A549 (cell line): ENCODE data around the gene FLII. TPM values are rescaled to one million over a fixed set of nuclear protein-coding genes. Genes with fewer than 3 reads are reported as not detected.
"Not testable (repeated sequence)": the region's sequence is repeated elsewhere in the genome, so short reads cannot be mapped to it uniquely, and the experiment has no call there.

Source experiments
- ATAC-seq, 2 experiments: fragments of 200-7000 bp in 1 of 2; fragments of >200 bp in 1 of 2; cut with Nextera tagmentation in 1 of 2; cut with Tn5 transposase in 1 of 2; 3 replicates each; pipeline versions ENCODE4 v1.8.0 to v1.9.1; 2018 to 2020; ENCODE audit warnings: mild to moderate bottlenecking in 1 of 2, moderate library complexity in 1 of 2
- CTCF ChIA-PET: fragments of 300-600 bp; sonication (Branson Sonifier 250); formaldehyde crosslinking; extraction: SDS; loops from one replicate; lab custom pipeline; 2021; ENCODE audit warnings: antibody characterized with exemption, inconsistent platforms; lab: Yijun Ruan, JAX
- POLR2A ChIA-PET: fragments of 350-600 bp; formaldehyde crosslinking; extraction: SDS; loops from one replicate; lab custom pipeline; 2021; ENCODE audit warnings: antibody characterized with exemption, inconsistent platforms; lab: Yijun Ruan, JAX
- DNase-seq, 2 experiments: peaks; one replicate each; pipeline versions ENCODE4 v3.0.0 to v3.0.0-alpha.2; 2011 to 2016; ENCODE audit warnings: low read depth in 1 of 2, low spot score in 1 of 2
- FAIRE-seq: peaks from 2 replicates; lab custom pipeline; 2011; peaks lifted over from hg19 to GRCh38; lab: Jason Lieb, UNC
- H3K27ac ChIP-seq, 2 experiments: fragments of >200 bp; sonication (Bioruptor Twin); formaldehyde crosslinking; 3 replicates each; pipeline ENCODE4 v1.5.1; 2016 to 2017
- H3K4me1 ChIP-seq: fragments of >200 bp; sonication (Bioruptor Twin); formaldehyde crosslinking; 3 replicates; pipeline ENCODE4 v1.6.1; 2016
- H3K4me2 ChIP-seq: fragments of >200 bp; sonication (Bioruptor Twin); formaldehyde crosslinking; 3 replicates; pipeline ENCODE4 v1.6.1; 2016
- H3K4me3 ChIP-seq: fragments of >200 bp; sonication (Bioruptor Twin); formaldehyde crosslinking; 3 replicates; pipeline ENCODE4 v1.5.1; 2016
- H3K9me3 ChIP-seq: fragments of >200 bp; sonication (Bioruptor Twin); formaldehyde crosslinking; 3 replicates; pipeline ENCODE4 v1.6.1; 2016
- CHD4 ChIP-seq: fragments of 200-600 bp; sonication (generic); IDR thresholded peaks from 2 replicates; pipeline ENCODE4 v1.6.1; 2016; ENCODE audit warnings: antibody characterized with exemption, mild to moderate bottlenecking, borderline replicate concordance
- FOSB ChIP-seq: fragments of 250-450 bp; sonication (Bioruptor Pico); IDR thresholded peaks from 2 replicates; pipeline ENCODE4 v1.5.0; 2020; ENCODE audit warnings: mild to moderate bottlenecking, moderate library complexity
- HDAC2 ChIP-seq: fragments of 200-600 bp; sonication (generic); IDR thresholded peaks from 2 replicates; pipeline ENCODE4 v1.6.1; 2016
- HOXA7 ChIP-seq: fragments of 250-450 bp; sonication (Bioruptor Pico); IDR thresholded peaks from 2 replicates; pipeline ENCODE4 v1.5.0; 2020; ENCODE audit warnings: mild to moderate bottlenecking, moderate library complexity
- HOXB13 ChIP-seq: fragments of 250-450 bp; sonication (Bioruptor Pico); IDR thresholded peaks from 2 replicates; pipeline ENCODE4 v1.5.0; 2020; ENCODE audit warnings: low read depth, mild to moderate bottlenecking, moderate library complexity
- MYC ChIP-seq: IDR thresholded peaks from 2 replicates; pipeline ENCODE4 v1.6.1; 2012; ENCODE audit warnings: mild to moderate bottlenecking, inconsistent platforms, low read length, improper control_type of control experiment, borderline replicate concordance
- NR3C1 ChIP-seq: fragments of >200 bp; sonication (Bioruptor Twin); formaldehyde crosslinking; IDR thresholded peaks from 3 replicates; pipeline ENCODE4 v1.6.1; 2017
- PHF8 ChIP-seq: fragments of 200-600 bp; sonication (generic); IDR thresholded peaks from 2 replicates; pipeline ENCODE4 v1.6.1; 2016; ENCODE audit warnings: low read depth, mild to moderate bottlenecking, antibody characterized with exemption, moderate library complexity, borderline replicate concordance
- POLR2AphosphoS2 ChIP-seq: conservative IDR thresholded peaks from 2 replicates; pipeline ENCODE4 v1.6.1; 2012; ENCODE audit warnings: low read length, improper control_type of control experiment, inconsistent platforms
- RAD21 ChIP-seq, 2 experiments: fragments of >200 bp in 1 of 2; sonication (Bioruptor Twin) in 1 of 2; formaldehyde crosslinking in 1 of 2; IDR thresholded peaks in 1 of 2; conservative IDR thresholded peaks in 1 of 2; 2 replicates in 1 of 2; 3 replicates in 1 of 2; pipeline ENCODE4 v1.6.1; 2012 to 2018; ENCODE audit warnings: inconsistent platforms in 1 of 2
- RCOR1 ChIP-seq: fragments of 150-350 bp; IDR thresholded peaks from 2 replicates; pipeline ENCODE4 v1.6.1; 2014; ENCODE audit warnings: antibody characterized with exemption, low read length, low read depth
- RFX5 ChIP-seq: fragments of 450-650 bp; IDR thresholded peaks from 2 replicates; pipeline ENCODE4 v1.7.1; 2014; ENCODE audit warnings: antibody characterized with exemption, mild to moderate bottlenecking, moderate library complexity
- SMC3 ChIP-seq: fragments of >200 bp; sonication (Bioruptor Twin); formaldehyde crosslinking; IDR thresholded peaks from 3 replicates; pipeline ENCODE4 v1.6.1; 2018; ENCODE audit warnings: inconsistent platforms
- TFCP2L1 ChIP-seq: fragments of 250-450 bp; sonication (Bioruptor Pico); IDR thresholded peaks from 2 replicates; pipeline ENCODE4 v1.5.0; 2021; ENCODE audit warnings: mild to moderate bottlenecking
- ZC3H11A ChIP-seq: fragments of 450-650 bp; IDR thresholded peaks from 2 replicates; pipeline ENCODE4 v1.6.1; 2014; ENCODE audit warnings: antibody characterized with exemption, mild to moderate bottlenecking
- ZNF302 ChIP-seq: fragments of 250-450 bp; sonication (Bioruptor Pico); IDR thresholded peaks from 2 replicates; pipeline ENCODE4 v1.9.0; 2021; ENCODE audit warnings: inconsistent platforms, mild to moderate bottlenecking, moderate library complexity
- WGBS: methylation state at CpG from one replicate; pipeline ENCODE4 v1.1.6; 2017; ENCODE audit errors: missing lambda C conversion rate; 5-methylcytosine and 5-hydroxymethylcytosine counted together
- polyA plus RNA-seq, 4 experiments: library from polyadenylated mRNA; depleted of rRNA in 3 of 4; stranded (reverse); fragments of >200 nt; fragmentation: RNase III in 1 of 4; extraction: RNeasy Plus Mini Kit Qiagen cat#74134 plus additional on column Dnase treatment in 1 of 4; gene quantifications; 2 replicates in 3 of 4; 3 replicates in 1 of 4; pipeline ENCODE4 v1.2.3, GENCODE V29; 2011 to 2017
- TF ChIP-seq, protein P1 (sequence below): fragments of 200-600 bp; sonication (generic); IDR thresholded peaks from 2 replicates; pipeline ENCODE4 v1.6.1; 2016; ENCODE audit warnings: antibody characterized with exemption, mild to moderate bottlenecking, moderate library complexity
- TF ChIP-seq, protein P2 (sequence below): fragments of >200 bp; sonication (Bioruptor Twin); formaldehyde crosslinking; IDR thresholded peaks from 2 replicates; pipeline ENCODE4 v1.6.1; 2016
- TF ChIP-seq, protein P3 (sequence below): fragments of 250-450 bp; sonication (Bioruptor Pico); IDR thresholded peaks from 2 replicates; pipeline ENCODE4 v1.5.0; 2021; ENCODE audit warnings: mild to moderate bottlenecking, moderate library complexity, borderline replicate concordance
- TF ChIP-seq, protein P4 (sequence below): fragments of 450-650 bp; IDR thresholded peaks from 2 replicates; pipeline ENCODE4 v1.6.1; 2014; ENCODE audit warnings: antibody characterized with exemption

FLII gene
- polyA plus RNA-seq, 2 of the 4 experiments (the other 2 are of a cell fraction): 253 to 280 TPM

DNA sequence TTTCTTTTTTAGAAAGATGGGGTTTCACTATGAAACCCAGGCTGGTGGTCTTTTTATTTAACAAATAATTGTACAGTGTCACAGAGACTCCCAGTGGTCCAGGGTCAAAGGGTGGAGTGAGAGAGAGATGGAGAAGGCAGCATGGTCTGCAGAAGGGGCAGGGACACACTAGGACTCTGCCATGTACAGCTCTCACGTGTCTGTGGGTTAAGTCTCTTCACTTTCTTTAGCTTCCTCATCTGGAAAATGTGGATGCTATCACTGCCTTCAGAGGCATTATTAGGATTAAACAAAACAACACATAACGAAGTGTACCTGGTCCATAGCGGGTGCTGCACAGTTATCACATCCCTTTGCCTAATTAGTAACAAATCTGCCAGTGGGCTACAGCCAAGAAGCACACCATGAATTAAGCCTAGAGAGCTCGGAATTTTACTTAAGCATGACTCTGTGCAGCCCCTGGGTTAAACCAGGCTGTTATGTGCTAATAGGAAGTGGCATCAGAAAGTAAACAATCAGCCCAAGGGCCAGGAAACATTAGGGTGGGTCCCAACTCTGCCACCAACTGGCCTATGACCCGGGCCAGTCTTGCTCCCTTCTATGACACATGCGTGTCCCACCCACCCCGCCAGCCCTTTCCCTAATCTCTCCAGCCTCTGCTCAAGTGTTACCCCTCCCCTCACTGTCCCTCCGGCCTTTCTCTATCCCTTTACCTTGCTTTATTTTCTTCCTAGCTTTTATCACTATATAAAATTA lies 42.4 kb upstream of the FLII start (continued):
- TF ChIP-seq, protein P1, sequence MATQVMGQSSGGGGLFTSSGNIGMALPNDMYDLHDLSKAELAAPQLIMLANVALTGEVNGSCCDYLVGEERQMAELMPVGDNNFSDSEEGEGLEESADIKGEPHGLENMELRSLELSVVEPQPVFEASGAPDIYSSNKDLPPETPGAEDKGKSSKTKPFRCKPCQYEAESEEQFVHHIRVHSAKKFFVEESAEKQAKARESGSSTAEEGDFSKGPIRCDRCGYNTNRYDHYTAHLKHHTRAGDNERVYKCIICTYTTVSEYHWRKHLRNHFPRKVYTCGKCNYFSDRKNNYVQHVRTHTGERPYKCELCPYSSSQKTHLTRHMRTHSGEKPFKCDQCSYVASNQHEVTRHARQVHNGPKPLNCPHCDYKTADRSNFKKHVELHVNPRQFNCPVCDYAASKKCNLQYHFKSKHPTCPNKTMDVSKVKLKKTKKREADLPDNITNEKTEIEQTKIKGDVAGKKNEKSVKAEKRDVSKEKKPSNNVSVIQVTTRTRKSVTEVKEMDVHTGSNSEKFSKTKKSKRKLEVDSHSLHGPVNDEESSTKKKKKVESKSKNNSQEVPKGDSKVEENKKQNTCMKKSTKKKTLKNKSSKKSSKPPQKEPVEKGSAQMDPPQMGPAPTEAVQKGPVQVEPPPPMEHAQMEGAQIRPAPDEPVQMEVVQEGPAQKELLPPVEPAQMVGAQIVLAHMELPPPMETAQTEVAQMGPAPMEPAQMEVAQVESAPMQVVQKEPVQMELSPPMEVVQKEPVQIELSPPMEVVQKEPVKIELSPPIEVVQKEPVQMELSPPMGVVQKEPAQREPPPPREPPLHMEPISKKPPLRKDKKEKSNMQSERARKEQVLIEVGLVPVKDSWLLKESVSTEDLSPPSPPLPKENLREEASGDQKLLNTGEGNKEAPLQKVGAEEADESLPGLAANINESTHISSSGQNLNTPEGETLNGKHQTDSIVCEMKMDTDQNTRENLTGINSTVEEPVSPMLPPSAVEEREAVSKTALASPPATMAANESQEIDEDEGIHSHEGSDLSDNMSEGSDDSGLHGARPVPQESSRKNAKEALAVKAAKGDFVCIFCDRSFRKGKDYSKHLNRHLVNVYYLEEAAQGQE: no peak
- TF ChIP-seq MYC (no peak), RFX5 (no peak)

DNA sequence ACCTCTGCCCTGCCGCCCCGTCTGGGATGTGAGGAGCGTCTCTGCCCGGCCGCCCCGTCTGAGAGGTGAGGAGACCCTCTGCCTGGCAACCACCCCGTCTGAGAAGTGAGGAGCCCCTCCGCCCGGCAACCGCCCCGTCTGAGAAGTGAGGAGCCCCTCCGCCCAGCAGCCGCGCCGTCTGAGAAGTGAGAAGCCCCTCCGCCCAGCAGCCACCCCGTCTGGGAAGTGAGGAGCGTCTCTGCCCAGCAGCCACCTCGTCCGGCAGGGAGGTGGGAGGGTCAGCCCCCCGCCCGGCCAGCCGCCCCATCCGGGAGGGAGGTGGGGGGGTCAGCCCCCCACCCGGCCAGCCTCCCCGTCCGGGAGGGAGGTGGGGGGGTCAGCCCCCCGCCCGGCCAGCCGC lies 39.5 kb upstream of the FLII start:
- H3K4me3 ChIP-seq, H3K4me1 ChIP-seq, POLR2A ChIA-PET, CTCF ChIA-PET, ATAC-seq, DNase-seq, H3K27ac ChIP-seq, FAIRE-seq, H3K4me2 ChIP-seq, H3K9me3 ChIP-seq: not testable (repeated sequence)
- WGBS: no CpG with 5 or more reads among the region's 30 CpGs

DNA sequence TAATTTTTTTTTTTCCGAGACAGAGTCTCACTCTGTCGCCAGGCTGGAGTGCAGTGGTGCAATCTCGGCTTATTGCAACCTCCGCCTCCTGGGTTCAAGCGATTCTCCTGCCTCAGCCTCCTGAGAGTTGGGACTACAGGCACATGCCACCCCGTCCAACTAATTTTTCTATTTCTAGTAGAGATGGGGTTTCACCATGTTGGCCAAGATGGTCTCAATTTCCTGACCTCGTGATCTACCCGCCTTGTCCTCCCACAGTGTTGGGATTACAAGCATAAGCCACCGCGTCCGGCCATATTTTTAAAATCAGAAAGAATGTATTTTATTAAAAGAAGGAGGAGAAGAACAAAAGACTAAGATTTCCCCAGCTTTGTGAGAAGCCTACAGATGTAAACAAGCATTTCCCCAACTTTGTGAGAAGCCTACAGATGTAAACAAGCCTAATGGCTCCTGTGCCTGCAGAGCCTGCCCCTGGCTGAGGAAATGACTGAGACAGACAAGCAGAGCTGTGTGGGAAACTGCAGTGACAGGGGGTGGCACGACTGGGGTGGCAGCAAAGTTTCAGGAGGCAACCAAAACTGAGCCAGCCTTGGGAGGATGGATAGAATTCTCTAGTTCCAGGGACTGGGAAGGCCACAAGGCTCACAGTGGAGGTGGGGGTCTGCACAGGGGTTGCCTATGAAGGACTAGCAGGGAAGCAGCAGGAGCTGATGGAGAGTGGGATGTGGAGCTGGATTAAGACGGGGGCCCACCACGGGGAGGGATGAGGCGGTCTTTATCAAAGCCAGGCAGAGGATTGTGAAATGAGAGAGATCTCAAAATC lies 33.4 kb upstream of the FLII start:
- FAIRE-seq: no peak
- no peak for DNase-seq
- ATAC-seq: no peak
- H3K27ac ChIP-seq: no peak overlapping the region
- no peaks in the 10 kb centered on the region for H3K9me3 ChIP-seq
- CTCF ChIA-PET: interaction anchor here (1.0 kb wide), 1 partner anchor 10 kb away, joined by 5 read pairs; no protein-coding TSS in a partner anchor
- no peaks in the 10 kb centered on the region for H3K4me1 ChIP-seq
- no peak overlapping the region for H3K4me2 ChIP-seq
- 91% methylated on average over 15 of the region's 15 CpGs for WGBS
- POLR2A ChIA-PET: no interaction called here
- no peak overlapping the region for H3K4me3 ChIP-seq
- no peak for TF ChIP-seq HOXA7
- no peak for TF ChIP-seq FOSB
- TF ChIP-seq, protein P2, sequence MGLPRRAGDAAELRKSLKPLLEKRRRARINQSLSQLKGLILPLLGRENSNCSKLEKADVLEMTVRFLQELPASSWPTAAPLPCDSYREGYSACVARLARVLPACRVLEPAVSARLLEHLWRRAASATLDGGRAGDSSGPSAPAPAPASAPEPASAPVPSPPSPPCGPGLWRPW: no peak
- no peak for TF ChIP-seq ZC3H11A
- TF ChIP-seq, protein P1: no peak
- no peak for TF ChIP-seq CHD4
- TF ChIP-seq SMC3: no peak
- TF ChIP-seq HDAC2: no peak
- TF ChIP-seq, protein P3, sequence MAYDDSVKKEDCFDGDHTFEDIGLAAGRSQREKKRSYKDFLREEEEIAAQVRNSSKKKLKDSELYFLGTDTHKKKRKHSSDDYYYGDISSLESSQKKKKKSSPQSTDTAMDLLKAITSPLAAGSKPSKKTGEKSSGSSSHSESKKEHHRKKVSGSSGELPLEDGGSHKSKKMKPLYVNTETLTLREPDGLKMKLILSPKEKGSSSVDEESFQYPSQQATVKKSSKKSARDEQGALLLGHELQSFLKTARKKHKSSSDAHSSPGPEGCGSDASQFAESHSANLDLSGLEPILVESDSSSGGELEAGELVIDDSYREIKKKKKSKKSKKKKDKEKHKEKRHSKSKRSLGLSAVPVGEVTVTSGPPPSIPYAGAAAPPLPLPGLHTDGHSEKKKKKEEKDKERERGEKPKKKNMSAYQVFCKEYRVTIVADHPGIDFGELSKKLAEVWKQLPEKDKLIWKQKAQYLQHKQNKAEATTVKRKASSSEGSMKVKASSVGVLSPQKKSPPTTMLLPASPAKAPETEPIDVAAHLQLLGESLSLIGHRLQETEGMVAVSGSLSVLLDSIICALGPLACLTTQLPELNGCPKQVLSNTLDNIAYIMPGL (CRISPR knock-in tag): no peak
- TF ChIP-seq HOXB13: no peak
- TF ChIP-seq PHF8: no peak
- no peak for TF ChIP-seq RAD21 (conservative IDR thresholded peaks at IDR 0.05 in 1 of 2, IDR thresholded peaks at IDR 0.05 in 1 of 2)
- TF ChIP-seq NR3C1: no peak
- TF ChIP-seq TFCP2L1 (CRISPR knock-in tag): no peak
- no peak for TF ChIP-seq RCOR1
- TF ChIP-seq, protein P4, sequence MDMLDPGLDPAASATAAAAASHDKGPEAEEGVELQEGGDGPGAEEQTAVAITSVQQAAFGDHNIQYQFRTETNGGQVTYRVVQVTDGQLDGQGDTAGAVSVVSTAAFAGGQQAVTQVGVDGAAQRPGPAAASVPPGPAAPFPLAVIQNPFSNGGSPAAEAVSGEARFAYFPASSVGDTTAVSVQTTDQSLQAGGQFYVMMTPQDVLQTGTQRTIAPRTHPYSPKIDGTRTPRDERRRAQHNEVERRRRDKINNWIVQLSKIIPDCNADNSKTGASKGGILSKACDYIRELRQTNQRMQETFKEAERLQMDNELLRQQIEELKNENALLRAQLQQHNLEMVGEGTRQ: no peak
- TF ChIP-seq ZNF302 (CRISPR knock-in tag): no peak
- TF ChIP-seq POLR2AphosphoS2: no peak
